ENCODE results near the gene MAS1. TPM values are rescaled to one million over a fixed set of nuclear protein-coding genes. Genes with fewer than 3 reads are reported as not detected.

MAS1 gene
- total RNA-seq, 1 donor from 2014 or later: not detected

DNA sequence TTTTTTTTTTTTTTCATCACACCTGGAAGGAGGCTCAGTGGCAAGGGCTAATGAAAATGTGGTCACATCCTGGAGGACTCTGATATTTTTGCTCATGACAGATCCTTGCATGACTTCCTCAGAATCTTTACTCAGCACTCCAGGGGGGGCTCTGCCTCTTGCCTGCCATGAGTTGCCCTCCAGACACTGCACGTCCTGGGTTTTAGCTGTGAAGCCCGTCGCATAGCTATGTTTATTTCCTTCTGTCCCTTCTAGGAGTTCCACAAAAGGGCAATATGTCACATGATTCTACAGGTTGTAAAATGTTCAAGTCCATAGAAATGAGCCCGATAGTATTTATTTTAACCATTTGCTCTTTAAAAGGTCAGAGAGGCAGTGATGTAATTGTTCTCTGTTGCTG is 18.2 kb downstream of the MAS1 start:
- Histone ChIP-seq H3K4me3 (no peak overlapping the region), H3K9me3 (no peaks in the 10 kb centered on the region), H3K36me3 (no peaks in the 10 kb centered on the region), H3K27ac (no peak overlapping the region), H3K4me1 (no peaks in the 10 kb centered on the region), H3K27me3 (ENCODE audit: low read depth) (peaks cover 6% of the 10 kb centered on the region)
- intact Hi-C loops (cut with DNase I): no loop called here
- TF ChIP-seq, protein P1, sequence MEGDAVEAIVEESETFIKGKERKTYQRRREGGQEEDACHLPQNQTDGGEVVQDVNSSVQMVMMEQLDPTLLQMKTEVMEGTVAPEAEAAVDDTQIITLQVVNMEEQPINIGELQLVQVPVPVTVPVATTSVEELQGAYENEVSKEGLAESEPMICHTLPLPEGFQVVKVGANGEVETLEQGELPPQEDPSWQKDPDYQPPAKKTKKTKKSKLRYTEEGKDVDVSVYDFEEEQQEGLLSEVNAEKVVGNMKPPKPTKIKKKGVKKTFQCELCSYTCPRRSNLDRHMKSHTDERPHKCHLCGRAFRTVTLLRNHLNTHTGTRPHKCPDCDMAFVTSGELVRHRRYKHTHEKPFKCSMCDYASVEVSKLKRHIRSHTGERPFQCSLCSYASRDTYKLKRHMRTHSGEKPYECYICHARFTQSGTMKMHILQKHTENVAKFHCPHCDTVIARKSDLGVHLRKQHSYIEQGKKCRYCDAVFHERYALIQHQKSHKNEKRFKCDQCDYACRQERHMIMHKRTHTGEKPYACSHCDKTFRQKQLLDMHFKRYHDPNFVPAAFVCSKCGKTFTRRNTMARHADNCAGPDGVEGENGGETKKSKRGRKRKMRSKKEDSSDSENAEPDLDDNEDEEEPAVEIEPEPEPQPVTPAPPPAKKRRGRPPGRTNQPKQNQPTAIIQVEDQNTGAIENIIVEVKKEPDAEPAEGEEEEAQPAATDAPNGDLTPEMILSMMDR (IDR thresholded peaks at IDR 0.05): no peak
- ATAC-seq: no peak
- no peak for DNase-seq

DNA sequence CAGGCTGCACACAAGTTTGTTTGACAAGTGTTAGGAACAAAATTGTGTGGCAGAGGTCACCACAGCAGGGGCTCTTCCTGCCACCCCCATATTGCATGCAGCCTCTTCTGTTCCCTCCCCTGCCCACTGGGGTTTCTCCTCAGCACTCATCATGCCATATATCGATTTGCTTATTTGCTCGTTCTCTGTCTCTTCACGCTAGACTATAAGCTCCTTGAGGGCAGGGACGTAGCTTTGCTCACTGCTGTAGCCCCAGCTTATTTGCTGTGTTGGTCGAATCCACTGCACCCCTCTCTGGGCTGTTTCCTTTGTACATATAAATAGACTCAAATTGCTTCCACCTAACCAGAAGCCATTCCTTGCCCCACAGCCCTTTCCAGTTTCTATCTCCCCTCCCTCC is 19.6 kb downstream of the MAS1 start:
- H3K9me3 ChIP-seq: no peaks in the 10 kb centered on the region
- no peaks in the 10 kb centered on the region for H3K4me1 ChIP-seq
- no peaks in the 10 kb centered on the region for H3K36me3 ChIP-seq
- intact Hi-C loops (cut with DNase I): no loop called here
- no peak overlapping the region for H3K4me3 ChIP-seq
- H3K27ac ChIP-seq: no peak overlapping the region
- TF ChIP-seq, protein P1 (IDR thresholded peaks at IDR 0.05): no peak
- H3K27me3 ChIP-seq (ENCODE audit: low read depth): peaks cover 6% of the 10 kb centered on the region
- DNase-seq: no peak
- no peak for ATAC-seq

- TF ChIP-seq, protein P1 (IDR thresholded peaks at IDR 0.05): no peak
- no peaks in the 10 kb centered on the region for H3K36me3 ChIP-seq
- ATAC-seq (no peak), DNase-seq (no peak)
- H3K4me1 ChIP-seq: no peaks in the 10 kb centered on the region
- no peak overlapping the region for H3K4me3 ChIP-seq
- intact Hi-C loops (cut with DNase I): no loop called here
- no peaks in the 10 kb centered on the region for H3K9me3 ChIP-seq
- H3K27me3 ChIP-seq (ENCODE audit: low read depth): peaks cover 6% of the 10 kb centered on the region
- no peak overlapping the region for H3K27ac ChIP-seq
Measured at GRCh38 chr6:159913375-159913774, 22.6 kb downstream of the MAS1 start.

- DNase-seq (no peak), ATAC-seq (no peak)
- Histone ChIP-seq H3K27me3 (ENCODE audit: low read depth) (peaks cover 6% of the 10 kb centered on the region), H3K4me1 (no peaks in the 10 kb centered on the region), H3K4me3 (no peak overlapping the region), H3K27ac (no peak overlapping the region), H3K9me3 (no peaks in the 10 kb centered on the region), H3K36me3 (no peaks in the 10 kb centered on the region)
- TF ChIP-seq, protein P1 (IDR thresholded peaks at IDR 0.05): no peak
- intact Hi-C loops (cut with DNase I): no loop called here
Measured at GRCh38 chr6:159913862-159914564, 23.2 kb downstream of the MAS1 start.

- DNase-seq: no peak
- intact Hi-C loops (cut with DNase I): no loop called here
Measured at GRCh38 chr6:159914565-159914923, 23.8 kb downstream of the MAS1 start.

More at GRCh38 chr6:159914565-159914923, 23.8 kb downstream of the MAS1 start:
- no peaks in the 10 kb centered on the region for H3K36me3 ChIP-seq
- no peaks in the 10 kb centered on the region for H3K4me1 ChIP-seq
- H3K27me3 ChIP-seq (ENCODE audit: low read depth): peaks cover 6% of the 10 kb centered on the region
- H3K27ac ChIP-seq: no peak overlapping the region
- H3K4me3 ChIP-seq: no peak overlapping the region
- ATAC-seq: no peak
- H3K9me3 ChIP-seq: no peaks in the 10 kb centered on the region
- TF ChIP-seq, protein P1 (IDR thresholded peaks at IDR 0.05): no peak

Measured in lower lobe of right lung (tissue), 2 donors.